Embryonic facial prominence (tissue), 1 donor: ENCODE measurements around the gene CRYGD.
"Not testable (repeated sequence)": the region's sequence is repeated elsewhere in the genome, so short reads cannot be mapped to it uniquely, and the experiment has no call there.

ENCODE experiments used
- DNase-seq: peaks from one replicate; pipeline ENCODE4 v3.0.0-alpha.2; 2016; ENCODE audit errors: extremely low spot score

Gene CRYGD

GRCh38 chr2:208124013-208124715 lies at the start of gene CRYGD:
TSS of gene CRYGD (minus strand) at chr2:208124524. CDS start at chr2:208124473, 51 bp downstream.
- DNase-seq = not testable (repeated sequence)

- DNase-seq = no peak
Measured at GRCh38 chr2:208172125-208172524, 47.8 kb upstream of the CRYGD start.

GRCh38 chr2:208164951-208165755 lies 40.8 kb upstream of the CRYGD start:
- no peak for DNase-seq

DNA sequence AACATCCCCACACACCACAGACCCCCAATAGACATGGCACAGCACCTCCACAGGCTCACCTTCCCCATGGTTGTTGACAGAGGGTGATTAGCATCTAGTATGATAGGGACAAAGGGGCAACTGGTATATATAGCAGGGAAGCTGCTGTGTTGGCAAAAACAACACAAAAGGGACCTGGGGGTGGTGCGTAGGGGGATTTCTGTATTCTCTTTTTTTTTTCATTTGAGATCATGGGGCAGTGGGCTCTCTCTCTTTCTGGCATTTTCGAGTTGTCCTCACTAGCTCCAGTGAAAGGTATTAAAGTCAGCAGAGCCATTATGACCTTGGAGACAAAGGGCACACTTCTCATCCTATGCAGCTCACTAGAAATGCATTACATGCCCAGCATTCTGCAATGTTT lies 39.2 kb upstream of the CRYGD start, which contains the start of gene CRYGA:
CRYGA (minus strand) TSS at position 101 of the 400 bp plus-strand sequence; CDS start at position 68, 33 bp downstream.
- no peak for DNase-seq

GRCh38 chr2:208156439-208156838 lies 32.1 kb upstream of the CRYGD start:
- DNase-seq = no peak

DNA sequence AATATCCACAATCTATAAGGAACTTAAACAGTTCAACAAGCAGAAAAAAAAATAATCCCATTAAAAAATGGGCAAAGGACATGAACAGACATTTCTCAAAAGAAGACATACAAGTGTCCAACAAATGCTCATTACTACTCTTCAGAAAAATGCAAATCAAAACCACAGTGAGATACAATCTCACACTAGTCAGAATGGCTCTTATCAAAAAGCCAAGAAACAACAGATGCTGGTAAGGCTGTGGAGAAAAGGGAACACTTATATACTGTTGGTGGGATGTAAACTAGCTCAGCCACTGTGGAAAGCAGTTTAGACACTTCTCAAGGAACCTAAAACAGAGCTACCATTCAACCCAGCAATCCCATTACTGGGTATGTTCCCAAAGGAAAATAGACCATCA lies 28.8 kb upstream of the CRYGD start:
- no peak for DNase-seq

GRCh38 chr2:208150956-208151355 lies 26.6 kb upstream of the CRYGD start:
- DNase-seq = no peak

- DNase-seq = no peak
Measured at GRCh38 chr2:208150094-208150493, 25.8 kb upstream of the CRYGD start.

GRCh38 chr2:208148803-208149202 lies 24.5 kb upstream of the CRYGD start:
- no peak for DNase-seq

DNA sequence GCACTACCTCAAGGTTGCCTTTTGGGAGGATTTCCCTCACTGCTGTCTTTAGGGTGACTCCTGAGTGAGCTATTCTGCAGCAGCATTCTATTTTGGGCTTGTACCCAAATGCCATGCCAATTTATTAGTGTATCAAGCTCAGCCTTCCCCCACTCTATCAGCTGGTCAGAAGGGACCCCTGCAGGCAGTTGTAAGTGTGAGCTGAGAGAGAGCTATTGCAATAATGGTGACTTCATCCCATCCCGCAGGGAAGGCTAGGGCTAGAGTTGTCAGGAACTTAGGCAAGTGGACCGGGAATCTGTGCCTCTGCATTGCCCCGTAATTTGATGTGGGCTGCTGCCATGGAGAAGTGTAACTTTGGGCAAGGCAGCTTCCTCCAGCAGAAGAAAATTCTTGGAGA lies 23.4 kb upstream of the CRYGD start:
- DNase-seq = no peak

- no peak for DNase-seq
Measured at GRCh38 chr2:208147008-208147407, 22.7 kb upstream of the CRYGD start.

- DNase-seq = no peak
Measured at GRCh38 chr2:208146006-208146405, 21.7 kb upstream of the CRYGD start, which contains the start of gene CRYGB. TSS of gene CRYGB (minus strand) at chr2:208146158. CDS start at chr2:208146120, 38 bp downstream.

GRCh38 chr2:208142925-208143799 lies 18.8 kb upstream of the CRYGD start:
- no peak for DNase-seq

GRCh38 chr2:208142240-208142924 lies 18.1 kb upstream of the CRYGD start:
- DNase-seq = peak; percentile 20

DNA sequence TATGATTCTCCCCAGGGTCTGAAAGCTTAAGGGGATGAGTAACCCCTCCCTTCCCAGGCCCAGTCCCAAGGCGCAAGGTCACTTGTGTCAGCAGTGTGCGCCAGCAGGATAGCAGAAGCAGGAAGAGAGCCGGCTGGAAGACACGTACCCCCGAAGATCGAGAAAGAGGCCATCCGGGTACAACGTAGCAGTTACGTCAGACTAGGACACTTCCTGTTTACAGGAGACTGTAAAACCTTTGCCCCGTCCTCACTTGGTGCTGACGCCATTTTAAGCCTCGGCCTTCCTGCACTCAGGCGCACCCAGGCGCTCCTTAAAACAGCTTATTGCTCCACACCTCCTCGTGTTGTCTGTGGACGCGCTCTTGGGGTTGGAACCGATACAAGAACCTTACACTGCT lies 15.1 kb upstream of the CRYGD start:
- DNase-seq = no peak

GRCh38 chr2:208138334-208138733 lies 14.0 kb upstream of the CRYGD start:
- not testable (repeated sequence) for DNase-seq

- no peak for DNase-seq
Measured at GRCh38 chr2:208136716-208137094, 12.4 kb upstream of the CRYGD start.

DNA sequence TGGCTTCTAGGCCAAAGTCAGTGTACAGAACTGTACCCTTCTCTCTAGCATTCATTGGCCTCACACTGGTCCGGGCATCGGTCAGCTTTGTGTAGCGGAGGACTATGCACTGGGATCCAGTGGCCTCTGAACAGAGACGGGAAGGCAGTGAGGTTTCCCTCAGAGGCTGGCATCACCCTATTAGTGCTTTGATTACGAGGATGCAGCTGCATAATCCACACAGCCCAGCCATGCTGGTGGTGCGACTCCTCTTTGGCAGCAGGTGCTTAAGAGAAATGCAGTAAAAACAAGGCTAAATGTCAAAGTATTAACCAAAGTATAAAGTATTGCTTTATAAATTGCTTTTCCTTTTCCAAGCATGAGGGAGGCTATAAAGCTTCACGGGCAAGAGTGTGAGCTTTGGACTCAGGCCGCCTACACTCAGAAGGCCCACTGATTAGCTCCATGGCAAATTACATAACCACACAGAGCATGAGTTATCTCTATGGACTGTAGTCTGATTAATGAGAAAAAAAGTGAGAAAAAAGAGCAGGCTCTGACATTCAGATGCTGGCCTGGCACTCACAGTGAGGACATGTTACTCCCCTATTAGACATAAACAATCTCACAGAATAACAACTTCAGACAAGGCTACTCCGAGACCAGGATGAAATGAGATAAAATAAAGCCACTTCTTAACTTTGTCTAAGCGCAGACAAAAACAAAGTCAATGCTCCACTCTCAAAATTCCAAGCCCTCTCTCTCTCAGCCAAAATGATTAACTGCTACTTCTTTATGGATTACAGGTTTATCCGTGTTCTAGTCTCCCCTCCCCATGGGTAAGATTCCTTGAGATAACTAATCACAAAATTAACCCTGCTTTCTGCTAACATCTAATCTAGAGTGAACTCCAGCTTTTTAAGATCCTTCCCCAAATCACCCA lies 11.7 kb upstream of the CRYGD start:
- DNase-seq = no peak

DNA sequence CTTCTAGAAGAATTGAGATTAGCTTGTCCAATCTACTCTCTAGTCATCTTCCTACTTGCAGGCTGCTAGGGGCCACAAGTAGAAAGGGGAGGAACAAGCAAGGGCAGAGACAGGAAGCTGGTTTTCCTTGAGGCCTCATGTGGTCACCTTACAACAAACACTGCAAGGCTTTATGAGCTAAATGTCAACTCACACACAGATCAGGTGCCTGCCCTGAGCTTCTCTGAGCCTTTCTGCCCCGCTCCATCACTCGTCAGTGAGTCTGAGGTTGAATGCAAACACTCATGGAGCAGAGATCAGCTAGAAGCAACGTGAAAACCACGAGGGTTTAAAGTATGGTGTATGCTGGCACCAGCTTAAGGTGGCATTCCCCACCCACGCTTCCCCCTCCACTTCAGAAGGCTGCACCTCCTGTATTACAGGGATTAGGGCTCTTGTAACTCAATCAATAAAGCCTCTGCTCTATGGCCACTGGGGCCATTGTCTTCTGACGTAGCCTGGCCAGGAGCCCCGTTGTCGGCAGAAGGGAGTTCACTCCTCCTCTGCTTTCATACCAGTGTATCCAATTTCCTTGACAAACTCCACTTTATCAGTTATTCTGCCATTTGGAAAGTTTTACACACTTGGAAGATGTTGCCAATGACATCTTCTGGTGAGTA lies 10.7 kb upstream of the CRYGD start:
- no peak for DNase-seq

- DNase-seq = no peak
Measured at GRCh38 chr2:208130712-208131110, 6.4 kb upstream of the CRYGD start.
